VCaP (cell line): ENCODE results near the gene ACTG2.

Source experiments
- H3K27ac ChIP-seq: fragments of 450-650 bp; 2 replicates; pipeline ENCODE4 v1.5.1; 2017
- TF ChIP-seq, protein P1 (sequence below): fragments of 450-650 bp; conservative IDR thresholded peaks from 2 replicates; pipeline ENCODE4 v1.5.1; 2017; ENCODE audit warnings: mild to moderate bottlenecking, moderate library complexity

Gene ACTG2

GRCh38 chr2:73916666-73917065 is 23.9 kb downstream of the ACTG2 start:
- H3K27ac ChIP-seq, result no peak overlapping the region
- TF ChIP-seq, protein P1, sequence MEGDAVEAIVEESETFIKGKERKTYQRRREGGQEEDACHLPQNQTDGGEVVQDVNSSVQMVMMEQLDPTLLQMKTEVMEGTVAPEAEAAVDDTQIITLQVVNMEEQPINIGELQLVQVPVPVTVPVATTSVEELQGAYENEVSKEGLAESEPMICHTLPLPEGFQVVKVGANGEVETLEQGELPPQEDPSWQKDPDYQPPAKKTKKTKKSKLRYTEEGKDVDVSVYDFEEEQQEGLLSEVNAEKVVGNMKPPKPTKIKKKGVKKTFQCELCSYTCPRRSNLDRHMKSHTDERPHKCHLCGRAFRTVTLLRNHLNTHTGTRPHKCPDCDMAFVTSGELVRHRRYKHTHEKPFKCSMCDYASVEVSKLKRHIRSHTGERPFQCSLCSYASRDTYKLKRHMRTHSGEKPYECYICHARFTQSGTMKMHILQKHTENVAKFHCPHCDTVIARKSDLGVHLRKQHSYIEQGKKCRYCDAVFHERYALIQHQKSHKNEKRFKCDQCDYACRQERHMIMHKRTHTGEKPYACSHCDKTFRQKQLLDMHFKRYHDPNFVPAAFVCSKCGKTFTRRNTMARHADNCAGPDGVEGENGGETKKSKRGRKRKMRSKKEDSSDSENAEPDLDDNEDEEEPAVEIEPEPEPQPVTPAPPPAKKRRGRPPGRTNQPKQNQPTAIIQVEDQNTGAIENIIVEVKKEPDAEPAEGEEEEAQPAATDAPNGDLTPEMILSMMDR, result no peak

GRCh38 chr2:73917296-73917695 is 24.5 kb downstream of the ACTG2 start:
- TF ChIP-seq, protein P1, result no peak
- no peak overlapping the region for H3K27ac ChIP-seq

DNA sequence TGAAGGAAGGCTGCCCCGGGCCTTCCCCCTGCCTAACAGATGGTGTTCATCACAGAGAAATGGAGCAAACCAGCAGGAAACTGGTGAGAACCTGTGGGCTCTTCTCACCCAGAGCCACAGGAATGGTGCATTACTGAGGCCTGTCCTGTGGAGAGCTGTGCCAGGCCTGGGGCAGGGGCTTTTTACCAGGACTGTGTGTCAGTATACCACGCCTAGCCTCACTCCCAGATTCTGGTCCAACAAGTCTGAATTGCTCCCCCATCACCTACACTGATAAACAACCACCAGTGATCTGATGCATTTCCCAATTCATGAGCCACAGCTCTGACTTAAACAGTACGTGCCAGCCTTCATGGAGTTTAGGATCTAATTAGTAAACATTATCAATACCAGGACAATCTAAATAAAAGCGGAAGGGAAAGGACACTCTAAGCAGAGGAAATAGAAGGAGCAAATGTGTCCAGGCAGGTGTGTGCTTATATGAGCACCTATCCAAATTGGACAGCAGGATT is 24.9 kb downstream of the ACTG2 start:
- H3K27ac ChIP-seq, result no peak overlapping the region
- TF ChIP-seq, protein P1, result no peak

GRCh38 chr2:73918856-73919255 is 26.0 kb downstream of the ACTG2 start:
- TF ChIP-seq, protein P1, result no peak
- H3K27ac ChIP-seq, result no peak overlapping the region

DNA sequence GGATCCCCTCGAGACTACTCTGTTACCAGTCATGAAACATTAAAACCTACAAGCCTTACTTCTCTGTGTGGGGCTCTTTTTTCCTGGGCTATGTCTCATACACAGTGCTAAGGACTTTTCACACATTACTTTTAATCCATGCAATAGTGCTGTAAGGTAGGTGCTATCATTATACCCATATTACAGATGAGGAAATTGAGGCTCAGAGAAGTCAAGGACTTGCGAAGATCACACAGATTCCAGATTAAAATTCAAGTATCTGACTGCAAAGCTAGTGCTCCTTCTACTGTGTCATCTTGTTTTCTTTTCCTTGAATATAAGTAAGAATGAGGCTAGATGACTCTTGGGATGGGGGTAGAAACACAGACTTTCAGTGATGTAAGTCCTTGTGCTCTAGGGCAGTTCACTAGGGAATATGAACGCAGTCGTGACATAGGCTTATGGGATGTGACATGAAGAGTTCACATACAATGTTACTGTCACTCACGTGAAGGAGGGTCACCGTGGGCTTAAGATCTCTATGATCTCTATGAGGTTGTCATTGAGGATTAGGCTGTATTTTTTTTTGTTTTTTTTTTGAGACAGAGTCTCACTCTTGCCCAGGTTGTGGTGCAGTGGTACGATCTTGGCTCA is 26.9 kb downstream of the ACTG2 start:
- TF ChIP-seq, protein P1, result no peak
- no peak overlapping the region for H3K27ac ChIP-seq

GRCh38 chr2:73920577-73921545 is 28.1 kb downstream of the ACTG2 start:
- no peak overlapping the region for H3K27ac ChIP-seq
- TF ChIP-seq, protein P1, result peak; percentile 34; the same call in 1 of the 2 replicates

DNA sequence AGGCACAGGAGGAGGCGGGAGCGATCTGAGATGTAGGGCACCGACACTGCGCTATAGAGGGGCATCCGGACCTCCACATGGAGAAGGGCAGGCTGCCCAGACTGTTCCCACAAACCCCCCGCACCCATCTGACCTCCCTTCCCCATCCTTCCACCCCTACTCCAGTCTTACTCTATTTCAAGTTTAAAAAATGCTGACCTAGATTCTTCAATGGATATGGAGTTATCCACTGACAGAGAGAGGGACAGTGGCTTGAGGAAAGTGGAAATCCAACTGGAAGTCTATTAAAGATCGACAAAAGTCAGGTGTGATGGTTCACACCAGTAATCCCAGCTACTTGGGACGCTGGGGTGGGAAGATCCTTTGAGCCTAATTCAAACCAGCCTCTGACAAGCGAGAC is 28.8 kb downstream of the ACTG2 start:
- TF ChIP-seq, protein P1, result no peak
- no peak overlapping the region for H3K27ac ChIP-seq
